ENCODE results near the gene KRTAP12-3.
"Not testable (repeated sequence)": the region's sequence is repeated elsewhere in the genome, so short reads cannot be mapped to it uniquely, and the experiment has no call there.

Gene KRTAP12-3

GRCh38 chr21:44650973-44651675, 6.6 kb upstream of the KRTAP12-3 start:
- Histone ChIP-seq H3K9ac (ENCODE audit: low read depth, low read length) (no peak overlapping the region), H3K9me3 (ENCODE audit: control insufficient read depth, insufficient read depth, low read length) (no peaks in the 10 kb centered on the region), H3K36me3 (ENCODE audit: insufficient read depth, low read length) (no peaks in the 10 kb centered on the region)

GRCh38 chr21:44653123-44653522, 4.6 kb upstream of the KRTAP12-3 start:
- no peaks in the 10 kb centered on the region for H3K4me1 ChIP-seq (ENCODE audit: insufficient read depth, low read length)
- H3K9me3 ChIP-seq (ENCODE audit: control insufficient read depth, insufficient read depth, low read length) = no peaks in the 10 kb centered on the region
- no peak overlapping the region for H3K9ac ChIP-seq (ENCODE audit: low read depth, low read length)
- H3K36me3 ChIP-seq (ENCODE audit: insufficient read depth, low read length) = no peaks in the 10 kb centered on the region

More at GRCh38 chr21:44650973-44651675, 6.6 kb upstream of the KRTAP12-3 start:
- H3K4me1 ChIP-seq (ENCODE audit: insufficient read depth, low read length) = no peaks in the 10 kb centered on the region

GRCh38 chr21:44653656-44654575, 3.8 kb upstream of the KRTAP12-3 start:
- Histone ChIP-seq H3K9me3 (ENCODE audit: control insufficient read depth, insufficient read depth, low read length) (no peaks in the 10 kb centered on the region), H3K9ac (ENCODE audit: low read depth, low read length) (no peak overlapping the region), H3K4me1 (ENCODE audit: insufficient read depth, low read length) (peaks cover 2% of the 10 kb centered on the region; the same call in 1 of the 2 replicates), H3K36me3 (ENCODE audit: insufficient read depth, low read length) (no peaks in the 10 kb centered on the region)

- no peak within 1 kb of the TSS for H3K9ac ChIP-seq (ENCODE audit: low read depth, low read length)
- no peaks in the 10 kb centered on the region for H3K36me3 ChIP-seq (ENCODE audit: insufficient read depth, low read length)
- H3K4me1 ChIP-seq (ENCODE audit: insufficient read depth, low read length) = peaks cover 6% of the 10 kb centered on the region; the same call in 1 of the 2 replicates
- no peaks in the 10 kb centered on the region for H3K9me3 ChIP-seq (ENCODE audit: control insufficient read depth, insufficient read depth, low read length)
Observed at GRCh38 chr21:44654576-44655175, 3.1 kb upstream of the KRTAP12-3 start, which contains the start of gene KRTAP12-4. KRTAP12-4 (minus strand) TSS chr21:44654659; CDS start chr21:44654614, 45 bp downstream.

GRCh38 chr21:44656868-44657267, 864 bp upstream of the KRTAP12-3 start:
- Histone ChIP-seq H3K9me3 (ENCODE audit: control insufficient read depth, insufficient read depth, low read length) (no peaks in the 10 kb centered on the region), H3K9ac (ENCODE audit: low read depth, low read length) (no peak overlapping the region), H3K36me3 (ENCODE audit: insufficient read depth, low read length) (no peaks in the 10 kb centered on the region), H3K4me1 (ENCODE audit: insufficient read depth, low read length) (peaks cover 6% of the 10 kb centered on the region; the same call in 1 of the 2 replicates)

- H3K9ac ChIP-seq (ENCODE audit: low read depth, low read length) = no peak overlapping the region
- peaks cover 6% of the 10 kb centered on the region; the same call in 1 of the 2 replicates for H3K4me1 ChIP-seq (ENCODE audit: insufficient read depth, low read length)
- H3K36me3 ChIP-seq (ENCODE audit: insufficient read depth, low read length) = no peaks in the 10 kb centered on the region
- no peaks in the 10 kb centered on the region for H3K9me3 ChIP-seq (ENCODE audit: control insufficient read depth, insufficient read depth, low read length)
Observed at GRCh38 chr21:44658541-44658910, 794 bp downstream of the KRTAP12-3 start.

GRCh38 chr21:44658913-44659595, 1.3 kb downstream of the KRTAP12-3 start:
- Histone ChIP-seq H3K4me1 (ENCODE audit: insufficient read depth, low read length) (peaks cover 6% of the 10 kb centered on the region; the same call in 1 of the 2 replicates), H3K9ac (ENCODE audit: low read depth, low read length) (no peak overlapping the region), H3K36me3 (ENCODE audit: insufficient read depth, low read length) (no peaks in the 10 kb centered on the region), H3K9me3 (ENCODE audit: control insufficient read depth, insufficient read depth, low read length) (no peaks in the 10 kb centered on the region)

- H3K9ac ChIP-seq (ENCODE audit: low read depth, low read length); H3K9me3 ChIP-seq (ENCODE audit: control insufficient read depth, insufficient read depth, low read length); H3K4me1 ChIP-seq (ENCODE audit: insufficient read depth, low read length); H3K36me3 ChIP-seq (ENCODE audit: insufficient read depth, low read length): not testable (repeated sequence)
Observed at GRCh38 chr21:44661567-44661966, 3.8 kb downstream of the KRTAP12-3 start.

- no peaks in the 10 kb centered on the region for H3K4me1 ChIP-seq (ENCODE audit: insufficient read depth, low read length)
- no peaks in the 10 kb centered on the region for H3K36me3 ChIP-seq (ENCODE audit: insufficient read depth, low read length)
- no peak overlapping the region for H3K9ac ChIP-seq (ENCODE audit: low read depth, low read length)
- no peaks in the 10 kb centered on the region; the same call in 1 of the 2 replicates for H3K9me3 ChIP-seq (ENCODE audit: control insufficient read depth, insufficient read depth, low read length)
Observed at GRCh38 chr21:44664691-44665090, 7.0 kb downstream of the KRTAP12-3 start.

- Histone ChIP-seq H3K9me3 (ENCODE audit: control insufficient read depth, insufficient read depth, low read length) (peaks cover 3% of the 10 kb centered on the region; the same call in 1 of the 2 replicates), H3K36me3 (ENCODE audit: insufficient read depth, low read length) (no peaks in the 10 kb centered on the region)
Observed at GRCh38 chr21:44666401-44667320, 8.9 kb downstream of the KRTAP12-3 start, which contains the start of gene KRTAP12-2. KRTAP12-2 (minus strand) TSS chr21:44666927; CDS start chr21:44666886, 41 bp downstream.

GRCh38 chr21:44667612-44668011, 9.9 kb downstream of the KRTAP12-3 start:
- Histone ChIP-seq H3K9ac (ENCODE audit: low read depth, low read length) (no peak overlapping the region), H3K4me1 (ENCODE audit: insufficient read depth, low read length) (no peaks in the 10 kb centered on the region), H3K36me3 (ENCODE audit: insufficient read depth, low read length) (no peaks in the 10 kb centered on the region), H3K9me3 (ENCODE audit: control insufficient read depth, insufficient read depth, low read length) (peaks cover 3% of the 10 kb centered on the region; the same call in 1 of the 2 replicates)

More at GRCh38 chr21:44666401-44667320, 8.9 kb downstream of the KRTAP12-3 start, which contains the start of gene KRTAP12-2:
- Histone ChIP-seq H3K9ac (ENCODE audit: low read depth, low read length) (no peak within 1 kb of the TSS), H3K4me1 (ENCODE audit: insufficient read depth, low read length) (no peaks in the 10 kb centered on the region)

- H3K9me3 ChIP-seq (ENCODE audit: control insufficient read depth, insufficient read depth, low read length) = peaks cover 3% of the 10 kb centered on the region; the same call in 1 of the 2 replicates
- H3K36me3 ChIP-seq (ENCODE audit: insufficient read depth, low read length) = no peaks in the 10 kb centered on the region
- no peaks in the 10 kb centered on the region for H3K4me1 ChIP-seq (ENCODE audit: insufficient read depth, low read length)
- no peak overlapping the region for H3K9ac ChIP-seq (ENCODE audit: low read depth, low read length)
Observed at GRCh38 chr21:44670642-44671432, 13.1 kb downstream of the KRTAP12-3 start.

Measured in ES-I3 (cell line).